GM12874 (cell line): ENCODE results near the gene SLC38A4.

Source experiments
- TF ChIP-seq, protein P1 (sequence below): IDR thresholded peaks from 2 replicates; pipeline ENCODE4 v1.5.1; 2011; ENCODE audit warnings: low read depth, mild to moderate bottlenecking, control low read depth, low read length, moderate library complexity; ENCODE audit not compliant: insufficient read depth

The SLC38A4 gene, protein sequence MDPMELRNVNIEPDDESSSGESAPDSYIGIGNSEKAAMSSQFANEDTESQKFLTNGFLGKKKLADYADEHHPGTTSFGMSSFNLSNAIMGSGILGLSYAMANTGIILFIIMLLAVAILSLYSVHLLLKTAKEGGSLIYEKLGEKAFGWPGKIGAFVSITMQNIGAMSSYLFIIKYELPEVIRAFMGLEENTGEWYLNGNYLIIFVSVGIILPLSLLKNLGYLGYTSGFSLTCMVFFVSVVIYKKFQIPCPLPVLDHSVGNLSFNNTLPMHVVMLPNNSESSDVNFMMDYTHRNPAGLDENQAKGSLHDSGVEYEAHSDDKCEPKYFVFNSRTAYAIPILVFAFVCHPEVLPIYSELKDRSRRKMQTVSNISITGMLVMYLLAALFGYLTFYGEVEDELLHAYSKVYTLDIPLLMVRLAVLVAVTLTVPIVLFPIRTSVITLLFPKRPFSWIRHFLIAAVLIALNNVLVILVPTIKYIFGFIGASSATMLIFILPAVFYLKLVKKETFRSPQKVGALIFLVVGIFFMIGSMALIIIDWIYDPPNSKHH

DNA sequence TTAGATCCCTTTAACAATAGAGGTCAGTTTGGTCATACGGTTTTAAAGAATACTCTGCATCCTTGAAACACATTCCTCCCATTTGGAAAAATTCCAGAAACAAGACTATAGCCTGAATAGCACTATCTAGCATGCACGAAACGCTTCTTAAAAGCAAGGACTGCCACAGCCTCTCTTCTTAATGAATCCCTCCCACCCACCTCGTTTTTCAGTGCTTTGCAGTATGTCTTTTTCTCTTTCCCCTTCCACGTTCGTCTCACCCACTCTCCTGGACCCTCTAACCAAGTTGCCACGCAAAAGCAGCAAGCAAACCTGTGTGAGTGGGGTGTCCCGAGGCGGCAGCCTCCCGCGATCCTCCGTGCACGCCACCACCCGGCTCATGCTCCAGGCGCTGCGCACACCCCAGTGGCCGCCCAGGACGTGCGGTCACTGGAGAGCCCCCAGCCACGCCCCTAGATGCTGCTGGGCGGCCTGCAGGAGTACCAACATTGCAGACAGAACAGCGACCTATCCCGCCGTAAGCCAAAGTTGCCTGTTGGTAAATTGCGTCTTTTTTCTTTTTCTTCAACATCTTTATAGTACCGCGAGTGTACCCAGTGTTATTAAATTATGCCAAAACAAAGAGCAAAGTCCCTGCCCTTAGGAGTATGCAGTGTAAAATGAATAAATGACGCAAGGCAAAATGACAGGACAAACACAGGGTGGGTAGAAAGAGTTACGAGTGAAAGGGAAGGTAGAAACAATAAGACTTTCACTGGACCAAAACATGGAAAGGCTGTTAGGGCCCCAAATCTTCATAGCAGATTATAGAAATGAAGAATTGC, at the start of gene SLC38A4:
TSS of gene SLC38A4 (minus strand) at position 407 of the 824 bp plus-strand sequence. CDS start 32,926 bp downstream, outside the sequence.
- TF ChIP-seq, protein P1, sequence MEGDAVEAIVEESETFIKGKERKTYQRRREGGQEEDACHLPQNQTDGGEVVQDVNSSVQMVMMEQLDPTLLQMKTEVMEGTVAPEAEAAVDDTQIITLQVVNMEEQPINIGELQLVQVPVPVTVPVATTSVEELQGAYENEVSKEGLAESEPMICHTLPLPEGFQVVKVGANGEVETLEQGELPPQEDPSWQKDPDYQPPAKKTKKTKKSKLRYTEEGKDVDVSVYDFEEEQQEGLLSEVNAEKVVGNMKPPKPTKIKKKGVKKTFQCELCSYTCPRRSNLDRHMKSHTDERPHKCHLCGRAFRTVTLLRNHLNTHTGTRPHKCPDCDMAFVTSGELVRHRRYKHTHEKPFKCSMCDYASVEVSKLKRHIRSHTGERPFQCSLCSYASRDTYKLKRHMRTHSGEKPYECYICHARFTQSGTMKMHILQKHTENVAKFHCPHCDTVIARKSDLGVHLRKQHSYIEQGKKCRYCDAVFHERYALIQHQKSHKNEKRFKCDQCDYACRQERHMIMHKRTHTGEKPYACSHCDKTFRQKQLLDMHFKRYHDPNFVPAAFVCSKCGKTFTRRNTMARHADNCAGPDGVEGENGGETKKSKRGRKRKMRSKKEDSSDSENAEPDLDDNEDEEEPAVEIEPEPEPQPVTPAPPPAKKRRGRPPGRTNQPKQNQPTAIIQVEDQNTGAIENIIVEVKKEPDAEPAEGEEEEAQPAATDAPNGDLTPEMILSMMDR: no peak

DNA sequence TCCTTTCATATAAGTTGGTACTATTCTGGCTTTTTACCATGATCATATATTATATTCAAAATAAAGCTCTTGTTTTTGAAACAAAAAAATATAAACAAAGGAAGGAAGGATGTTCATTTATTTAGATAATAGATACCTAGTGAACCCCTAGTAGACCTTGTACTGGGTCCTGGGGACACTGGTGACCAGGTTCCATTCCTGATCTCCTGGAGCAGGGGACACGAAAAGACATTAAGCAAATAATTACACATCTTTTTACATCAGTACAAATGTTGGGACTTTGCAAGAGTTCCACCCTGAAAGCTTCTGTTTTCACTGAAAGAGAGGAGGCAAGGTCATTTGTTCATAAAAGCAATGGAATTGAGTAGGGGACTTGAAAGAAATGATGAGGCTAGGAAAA, 49.3 kb upstream of the SLC38A4 start:
- TF ChIP-seq, protein P1: no peak

DNA sequence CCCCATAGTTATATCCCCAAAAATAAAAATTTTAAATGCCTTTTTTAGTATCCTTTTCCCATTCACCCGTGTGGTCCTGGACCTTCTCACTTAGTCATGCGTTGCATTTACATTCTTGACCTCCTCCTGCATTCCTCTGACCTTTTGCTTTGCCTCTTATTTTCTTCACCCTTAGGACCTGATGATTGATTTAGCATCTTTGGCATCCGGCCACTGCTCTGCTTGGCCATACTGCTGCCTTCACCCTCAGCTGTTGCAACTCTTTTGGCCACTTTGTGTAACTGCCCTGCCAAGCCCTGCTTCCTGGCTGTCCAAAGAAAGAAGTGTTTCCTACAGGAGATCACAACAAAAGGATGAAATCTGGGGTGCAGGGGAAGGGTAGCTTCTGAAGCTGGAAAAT, 48.8 kb upstream of the SLC38A4 start:
- TF ChIP-seq, protein P1: no peak

DNA sequence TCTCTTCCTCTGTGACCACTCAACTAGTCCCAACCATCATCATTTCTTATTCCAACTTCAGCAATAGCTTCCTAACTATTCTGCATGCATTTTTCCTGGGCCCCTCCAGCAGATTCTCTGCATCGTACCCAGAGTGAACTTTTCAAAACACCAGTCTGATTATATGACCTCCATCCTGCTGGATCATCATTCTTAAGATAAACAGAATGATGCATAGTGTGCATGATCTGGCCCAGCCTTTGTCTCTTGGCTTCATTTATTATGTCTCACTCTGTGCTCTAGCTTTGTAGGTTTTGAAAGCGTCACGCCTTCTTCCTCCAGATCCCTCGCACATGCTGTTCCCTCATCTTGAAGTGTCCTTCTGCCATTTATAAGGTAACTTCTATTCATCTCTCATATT, 46.3 kb upstream of the SLC38A4 start:
- TF ChIP-seq, protein P1: no peak

DNA sequence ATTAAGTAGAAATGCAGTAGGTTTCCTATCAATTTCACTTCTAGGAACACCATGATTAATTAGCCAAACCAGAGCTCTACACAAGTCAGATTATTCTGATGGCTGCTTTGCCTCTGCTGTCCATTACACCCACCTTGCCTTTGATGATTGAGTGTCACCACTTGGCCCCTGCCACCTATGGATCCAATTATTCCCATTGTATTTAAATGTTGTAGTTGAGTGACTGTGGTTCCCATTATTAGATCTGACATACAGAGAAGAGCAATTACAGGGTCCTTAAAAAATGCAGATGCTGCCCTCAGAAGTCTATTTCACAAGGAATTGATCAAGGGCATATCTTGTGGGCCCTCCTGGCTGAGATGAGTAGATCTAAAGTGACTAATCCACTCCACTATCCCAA, 39.5 kb upstream of the SLC38A4 start:
- TF ChIP-seq, protein P1: no peak

DNA sequence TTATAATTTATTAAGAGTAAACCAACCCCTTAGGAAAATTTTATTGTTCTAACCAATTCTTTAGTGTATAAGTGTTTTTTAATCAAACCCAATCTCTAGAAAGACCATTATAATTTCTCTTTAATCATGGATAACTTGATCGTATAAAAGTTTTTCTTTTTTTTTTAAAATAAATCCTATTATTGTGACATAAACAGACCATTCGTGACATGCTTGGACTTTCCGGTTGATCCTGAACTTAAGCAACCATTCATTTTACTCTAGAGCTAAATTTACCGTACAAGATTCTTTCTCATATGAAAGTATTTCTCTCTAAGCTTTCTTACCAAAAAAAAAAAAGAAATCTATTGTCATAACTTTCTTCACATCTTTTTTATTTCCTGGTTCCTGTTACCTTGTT, 32.6 kb upstream of the SLC38A4 start:
- TF ChIP-seq, protein P1: no peak

DNA sequence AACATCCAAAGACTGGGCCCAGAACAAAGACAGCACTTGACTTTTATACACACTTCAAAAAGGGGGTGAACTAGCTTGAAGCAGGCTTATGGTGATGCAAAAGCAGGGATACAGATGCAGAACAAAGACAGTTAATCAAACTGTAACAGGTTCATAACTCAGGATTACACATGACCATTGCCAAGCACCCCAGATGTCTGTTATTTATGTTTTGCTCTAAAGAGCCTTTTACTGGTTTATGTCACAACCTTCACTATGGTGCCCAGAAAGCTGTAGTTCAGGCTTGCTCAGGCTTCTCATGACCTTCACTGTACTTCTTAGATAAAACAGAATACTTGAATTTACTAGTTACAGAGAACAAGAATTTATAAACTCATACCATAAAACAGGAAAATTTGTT, 31.7 kb upstream of the SLC38A4 start:
- TF ChIP-seq, protein P1: no peak
